NB4 (cell line): ENCODE data around the gene PAX5.

Experiments used
- CTCF ChIP-seq: IDR thresholded peaks from one replicate; pipeline ENCODE4 v1.5.1; 2012; ENCODE audit warnings: low read depth, low read length
- POLR2A ChIP-seq: IDR thresholded peaks from 2 replicates; pipeline ENCODE4 v1.6.1; 2011; ENCODE audit warnings: mild to moderate bottlenecking; ENCODE audit not compliant: insufficient read length; ENCODE audit errors: extremely low read depth

GRCh38 chr9:36800455-36800854, 233.6 kb downstream of the PAX5 start:
- TF ChIP-seq CTCF (no peak), POLR2A (no peak)
